Measurements from ENCODE around the gene ZNF750. TPM values are rescaled to one million over a fixed set of nuclear protein-coding genes. Genes with fewer than 3 reads are reported as not detected.

ZNF750 gene
- total and polyA plus RNA-seq, 10 of the 15 experiments (the other 5 are each of a cell fraction or from before 2014, with no cell fraction given) = 0.06 TPM; not detected in 9

DNA sequence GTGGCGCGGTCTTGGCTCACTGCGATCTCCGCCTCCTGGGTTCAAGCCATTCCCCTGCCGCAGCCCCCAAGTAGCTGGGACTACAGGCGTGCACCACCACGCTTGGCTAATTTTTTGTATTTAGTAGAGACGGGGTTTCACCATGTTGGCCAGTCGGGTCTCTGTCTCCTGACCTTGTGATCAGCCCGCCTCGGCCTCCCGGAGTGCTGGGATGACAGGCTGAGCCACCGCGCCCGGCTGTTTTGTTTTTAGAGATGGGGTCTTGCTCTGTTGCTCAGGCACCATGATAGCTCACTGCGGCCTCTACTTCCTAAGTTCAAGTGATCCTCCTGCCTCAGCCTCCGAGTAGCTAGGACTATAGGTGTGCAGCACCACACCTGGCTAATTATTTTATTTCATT is 27.2 kb downstream of the ZNF750 start:
- no peak overlapping the region for H3K9ac ChIP-seq (ENCODE audit: control insufficient read depth, insufficient read depth, low read length)
- no peak overlapping the region for H3K4me2 ChIP-seq (ENCODE audit: control insufficient read depth, insufficient read depth)
- FAIRE-seq = no peak
- no peaks in the 10 kb centered on the region for H3K9me3 ChIP-seq (replicated peaks; ENCODE audit: control insufficient read depth, insufficient read depth, low read length)
- H3K27me3 ChIP-seq (replicated peaks in 1 of 2; ENCODE audit: control insufficient read depth in 2 of 2, insufficient read depth in 2 of 2, low read length in 1 of 2) = no peaks in the 10 kb centered on the region
- H3K27ac ChIP-seq (ENCODE audit: control insufficient read depth, insufficient read depth) = no peak overlapping the region
- ChIA-PET CTCF (no interaction called here), SMC1A (ENCODE audit: uncharacterized antibody, unreplicated experiment) (no interaction called here), RAD21 (ENCODE audit: unreplicated experiment) (no interaction called here), POLR2A (no interaction called here)
- no peak overlapping the region for H2AFZ ChIP-seq (ENCODE audit: control insufficient read depth, low read depth, low read length)
- DNase-seq (ENCODE audit: low read depth, low spot score) = no peak
- no peaks in the 10 kb centered on the region for H3K79me2 ChIP-seq (ENCODE audit: control insufficient read depth, insufficient read depth, low read length)
- in situ Hi-C loops (cut with MboI) (no loop called here), intact Hi-C loops (cut with micrococcal nuclease; ENCODE audit: unreplicated experiment) (no loop called here)
- WGBS (ENCODE audit: insufficient coverage, insufficient replicate concordance, low lambda C conversion rate, missing lambda C conversion rate) = 96% methylated on average over 17 of the region's 17 CpGs
- no peaks in the 10 kb centered on the region for H3K4me1 ChIP-seq (ENCODE audit: control insufficient read depth, insufficient read depth, low read length)
- peaks cover 0 to 4% of the 10 kb centered on the region in 2 experiments; a peak in 2 of 4 replicates for H3K36me3 ChIP-seq (ENCODE audit: control insufficient read depth in 2 of 2, insufficient read depth in 2 of 2, low read length in 1 of 2)
- BruUV-seq (replicated peaks) = no TSS peak
- no peak overlapping the region for H3K4me3 ChIP-seq
- no peak for ATAC-seq
- H4K20me1 ChIP-seq (ENCODE audit: control insufficient read depth, insufficient read depth) = no peaks in the 10 kb centered on the region
- TF ChIP-seq, protein P1, sequence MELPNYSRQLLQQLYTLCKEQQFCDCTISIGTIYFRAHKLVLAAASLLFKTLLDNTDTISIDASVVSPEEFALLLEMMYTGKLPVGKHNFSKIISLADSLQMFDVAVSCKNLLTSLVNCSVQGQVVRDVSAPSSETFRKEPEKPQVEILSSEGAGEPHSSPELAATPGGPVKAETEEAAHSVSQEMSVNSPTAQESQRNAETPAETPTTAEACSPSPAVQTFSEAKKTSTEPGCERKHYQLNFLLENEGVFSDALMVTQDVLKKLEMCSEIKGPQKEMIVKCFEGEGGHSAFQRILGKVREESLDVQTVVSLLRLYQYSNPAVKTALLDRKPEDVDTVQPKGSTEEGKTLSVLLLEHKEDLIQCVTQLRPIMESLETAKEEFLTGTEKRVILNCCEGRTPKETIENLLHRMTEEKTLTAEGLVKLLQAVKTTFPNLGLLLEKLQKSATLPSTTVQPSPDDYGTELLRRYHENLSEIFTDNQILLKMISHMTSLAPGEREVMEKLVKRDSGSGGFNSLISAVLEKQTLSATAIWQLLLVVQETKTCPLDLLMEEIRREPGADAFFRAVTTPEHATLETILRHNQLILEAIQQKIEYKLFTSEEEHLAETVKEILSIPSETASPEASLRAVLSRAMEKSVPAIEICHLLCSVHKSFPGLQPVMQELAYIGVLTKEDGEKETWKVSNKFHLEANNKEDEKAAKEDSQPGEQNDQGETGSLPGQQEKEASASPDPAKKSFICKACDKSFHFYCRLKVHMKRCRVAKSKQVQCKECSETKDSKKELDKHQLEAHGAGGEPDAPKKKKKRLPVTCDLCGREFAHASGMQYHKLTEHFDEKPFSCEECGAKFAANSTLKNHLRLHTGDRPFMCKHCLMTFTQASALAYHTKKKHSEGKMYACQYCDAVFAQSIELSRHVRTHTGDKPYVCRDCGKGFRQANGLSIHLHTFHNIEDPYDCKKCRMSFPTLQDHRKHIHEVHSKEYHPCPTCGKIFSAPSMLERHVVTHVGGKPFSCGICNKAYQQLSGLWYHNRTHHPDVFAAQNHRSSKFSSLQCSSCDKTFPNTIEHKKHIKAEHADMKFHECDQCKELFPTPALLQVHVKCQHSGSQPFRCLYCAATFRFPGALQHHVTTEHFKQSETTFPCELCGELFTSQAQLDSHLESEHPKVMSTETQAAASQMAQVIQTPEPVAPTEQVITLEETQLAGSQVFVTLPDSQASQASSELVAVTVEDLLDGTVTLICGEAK (IDR thresholded peaks at IDR 0.05; ENCODE audit: borderline replicate concordance) = no peak
- TF ChIP-seq SIN3A (IDR thresholded peaks at IDR 0.05; ENCODE audit: low read depth, low read length) (no peak), STAT3 (IDR thresholded peaks at IDR 0.05; ENCODE audit: low read depth, low read length) (no peak), NR2C1 (IDR thresholded peaks at IDR 0.05) (no peak), NFYA (IDR thresholded peaks at IDR 0.05; ENCODE audit: borderline replicate concordance, low read depth, low read length) (no peak), NRF1 (conservative IDR thresholded peaks at IDR 0.05; ENCODE audit: low read depth, low read length) (no peak), CHD1 (IDR thresholded peaks at IDR 0.05; ENCODE audit: low read depth, low read length) (no peak), IRF4 (IDR thresholded peaks at IDR 0.05; ENCODE audit: low read depth, low read length) (no peak), LARP7 (IDR thresholded peaks at IDR 0.05) (no peak), POU2F2 (IDR thresholded peaks at IDR 0.05; ENCODE audit: borderline replicate concordance, low read depth, low read length) (no peak), STAT1 (conservative IDR thresholded peaks at IDR 0.05) (no peak), POLR2AphosphoS5 (IDR thresholded peaks at IDR 0.05; ENCODE audit: low read length) (no peak)
- TF ChIP-seq, protein P2, sequence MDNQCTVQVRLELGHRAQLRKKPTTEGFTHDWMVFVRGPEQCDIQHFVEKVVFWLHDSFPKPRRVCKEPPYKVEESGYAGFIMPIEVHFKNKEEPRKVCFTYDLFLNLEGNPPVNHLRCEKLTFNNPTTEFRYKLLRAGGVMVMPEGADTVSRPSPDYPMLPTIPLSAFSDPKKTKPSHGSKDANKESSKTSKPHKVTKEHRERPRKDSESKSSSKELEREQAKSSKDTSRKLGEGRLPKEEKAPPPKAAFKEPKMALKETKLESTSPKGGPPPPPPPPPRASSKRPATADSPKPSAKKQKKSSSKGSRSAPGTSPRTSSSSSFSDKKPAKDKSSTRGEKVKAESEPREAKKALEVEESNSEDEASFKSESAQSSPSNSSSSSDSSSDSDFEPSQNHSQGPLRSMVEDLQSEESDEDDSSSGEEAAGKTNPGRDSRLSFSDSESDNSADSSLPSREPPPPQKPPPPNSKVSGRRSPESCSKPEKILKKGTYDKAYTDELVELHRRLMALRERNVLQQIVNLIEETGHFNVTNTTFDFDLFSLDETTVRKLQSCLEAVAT (IDR thresholded peaks at IDR 0.05) = no peak
- TF ChIP-seq, protein P3, sequence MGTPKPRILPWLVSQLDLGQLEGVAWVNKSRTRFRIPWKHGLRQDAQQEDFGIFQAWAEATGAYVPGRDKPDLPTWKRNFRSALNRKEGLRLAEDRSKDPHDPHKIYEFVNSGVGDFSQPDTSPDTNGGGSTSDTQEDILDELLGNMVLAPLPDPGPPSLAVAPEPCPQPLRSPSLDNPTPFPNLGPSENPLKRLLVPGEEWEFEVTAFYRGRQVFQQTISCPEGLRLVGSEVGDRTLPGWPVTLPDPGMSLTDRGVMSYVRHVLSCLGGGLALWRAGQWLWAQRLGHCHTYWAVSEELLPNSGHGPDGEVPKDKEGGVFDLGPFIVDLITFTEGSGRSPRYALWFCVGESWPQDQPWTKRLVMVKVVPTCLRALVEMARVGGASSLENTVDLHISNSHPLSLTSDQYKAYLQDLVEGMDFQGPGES (IDR thresholded peaks at IDR 0.05) = no peak
- TF ChIP-seq, protein P4, sequence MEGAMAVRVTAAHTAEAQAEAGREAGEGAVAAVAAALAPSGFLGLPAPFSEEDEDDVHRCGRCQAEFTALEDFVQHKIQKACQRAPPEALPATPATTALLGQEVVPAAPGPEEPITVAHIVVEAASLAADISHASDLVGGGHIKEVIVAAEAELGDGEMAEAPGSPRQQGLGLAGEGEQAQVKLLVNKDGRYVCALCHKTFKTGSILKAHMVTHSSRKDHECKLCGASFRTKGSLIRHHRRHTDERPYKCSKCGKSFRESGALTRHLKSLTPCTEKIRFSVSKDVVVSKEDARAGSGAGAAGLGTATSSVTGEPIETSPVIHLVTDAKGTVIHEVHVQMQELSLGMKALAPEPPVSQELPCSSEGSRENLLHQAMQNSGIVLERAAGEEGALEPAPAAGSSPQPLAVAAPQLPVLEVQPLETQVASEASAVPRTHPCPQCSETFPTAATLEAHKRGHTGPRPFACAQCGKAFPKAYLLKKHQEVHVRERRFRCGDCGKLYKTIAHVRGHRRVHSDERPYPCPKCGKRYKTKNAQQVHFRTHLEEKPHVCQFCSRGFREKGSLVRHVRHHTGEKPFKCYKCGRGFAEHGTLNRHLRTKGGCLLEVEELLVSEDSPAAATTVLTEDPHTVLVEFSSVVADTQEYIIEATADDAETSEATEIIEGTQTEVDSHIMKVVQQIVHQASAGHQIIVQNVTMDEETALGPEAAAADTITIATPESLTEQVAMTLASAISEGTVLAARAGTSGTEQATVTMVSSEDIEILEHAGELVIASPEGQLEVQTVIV (IDR thresholded peaks at IDR 0.05; ENCODE audit: borderline replicate concordance, partially characterized antibody) = no peak
- TF ChIP-seq, protein P5, sequence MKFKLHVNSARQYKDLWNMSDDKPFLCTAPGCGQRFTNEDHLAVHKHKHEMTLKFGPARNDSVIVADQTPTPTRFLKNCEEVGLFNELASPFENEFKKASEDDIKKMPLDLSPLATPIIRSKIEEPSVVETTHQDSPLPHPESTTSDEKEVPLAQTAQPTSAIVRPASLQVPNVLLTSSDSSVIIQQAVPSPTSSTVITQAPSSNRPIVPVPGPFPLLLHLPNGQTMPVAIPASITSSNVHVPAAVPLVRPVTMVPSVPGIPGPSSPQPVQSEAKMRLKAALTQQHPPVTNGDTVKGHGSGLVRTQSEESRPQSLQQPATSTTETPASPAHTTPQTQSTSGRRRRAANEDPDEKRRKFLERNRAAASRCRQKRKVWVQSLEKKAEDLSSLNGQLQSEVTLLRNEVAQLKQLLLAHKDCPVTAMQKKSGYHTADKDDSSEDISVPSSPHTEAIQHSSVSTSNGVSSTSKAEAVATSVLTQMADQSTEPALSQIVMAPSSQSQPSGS (IDR thresholded peaks at IDR 0.05; ENCODE audit: low read length) = no peak
